ENCODE results near the gene NAALADL2.
"Not testable (repeated sequence)": the region's sequence is repeated elsewhere in the genome, so short reads cannot be mapped to it uniquely, and the experiment has no call there.

The NAALADL2 gene

DNA sequence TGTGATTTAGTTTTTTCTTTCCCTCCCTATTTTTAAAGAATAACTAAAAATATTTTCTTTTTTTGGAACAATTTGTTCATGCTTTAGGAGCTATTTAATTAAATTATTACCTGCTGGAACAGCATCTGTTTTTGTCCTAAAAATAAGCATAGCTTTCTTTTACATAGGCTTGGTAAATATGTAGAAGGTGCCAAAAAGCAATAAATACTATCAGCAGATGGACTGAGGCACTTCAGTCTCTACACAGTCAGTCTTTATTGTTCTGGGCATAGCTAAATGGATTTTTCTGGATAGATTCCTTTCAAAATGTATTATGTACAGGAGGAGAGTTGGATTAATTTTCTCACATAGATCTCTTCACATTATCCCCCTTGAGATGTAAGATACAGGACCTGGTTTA lies 223.5 kb downstream of the NAALADL2 start:
- DNase-seq = no peak
- Mint-ChIP-seq H3K9me3 (no peaks in the 10 kb centered on the region), H3K4me1 (ENCODE audit: low read depth in 2 of 2) (no peaks in the 10 kb centered on the region), H3K27me3 (no peaks in the 10 kb centered on the region), H3K27ac (no peak overlapping the region), H3K4me3 (no peak overlapping the region), H3K36me3 (ENCODE audit: insufficient read depth) (no peaks in the 10 kb centered on the region)
- ATAC-seq (replicated peaks) = no peak

DNA sequence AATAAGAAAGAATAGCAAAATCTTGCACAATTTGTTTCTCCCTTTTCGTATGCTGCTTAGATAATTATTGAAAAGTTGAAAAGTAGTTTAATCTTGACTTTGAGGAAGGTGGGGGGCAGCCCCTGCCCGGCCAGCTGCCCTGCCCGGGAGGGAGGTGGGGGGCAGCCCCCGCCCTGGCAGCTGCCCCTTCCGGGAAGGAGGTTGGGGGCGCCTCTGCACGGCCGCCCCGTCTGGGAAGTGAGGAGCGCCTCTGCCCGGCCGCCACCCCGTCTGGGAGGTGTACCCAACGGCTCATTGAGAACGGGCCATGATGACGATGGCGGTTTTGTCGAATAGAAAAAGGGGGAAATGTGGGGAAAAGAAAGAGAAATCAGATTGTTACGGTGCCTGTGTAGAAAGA lies 228.0 kb downstream of the NAALADL2 start:
- not testable (repeated sequence) for ATAC-seq (replicated peaks); H3K27me3 Mint-ChIP-seq; H3K36me3 Mint-ChIP-seq (ENCODE audit: insufficient read depth); H3K9me3 Mint-ChIP-seq; H3K4me3 Mint-ChIP-seq; H3K27ac Mint-ChIP-seq; DNase-seq; H3K4me1 Mint-ChIP-seq (ENCODE audit: low read depth in 2 of 2)

DNA sequence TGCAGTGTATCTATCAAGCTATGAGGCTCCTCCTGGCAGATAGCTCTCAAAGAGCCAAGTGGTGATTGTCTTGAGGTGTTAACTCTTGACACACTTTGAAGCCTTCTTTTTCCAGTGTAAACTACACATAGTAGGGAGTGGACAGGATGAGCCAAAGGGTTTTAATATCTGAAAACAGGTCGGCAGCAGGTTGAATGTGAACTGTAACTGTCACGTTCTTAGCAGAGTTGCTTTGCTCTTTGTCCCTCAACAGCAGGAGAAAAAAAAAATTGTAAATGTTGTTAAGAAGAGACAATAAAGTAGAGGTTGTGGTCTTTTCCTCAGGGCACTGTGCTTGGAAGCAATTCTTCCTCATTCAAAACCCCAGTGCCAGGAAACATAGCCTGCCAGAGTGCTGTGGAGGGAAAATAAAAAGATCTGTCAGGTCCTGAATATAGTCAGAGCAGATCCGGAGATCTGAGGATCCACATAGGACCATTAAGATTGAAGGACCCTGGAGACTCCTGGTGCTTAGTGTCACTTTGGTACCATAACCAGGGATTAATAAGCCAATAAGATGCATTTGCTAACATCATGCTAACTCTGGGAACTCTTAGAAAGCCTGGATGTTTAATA lies 229.7 kb downstream of the NAALADL2 start:
- Mint-ChIP-seq H3K9me3 (no peaks in the 10 kb centered on the region), H3K36me3 (ENCODE audit: insufficient read depth) (no peaks in the 10 kb centered on the region), H3K27me3 (no peaks in the 10 kb centered on the region), H3K4me3 (no peak overlapping the region), H3K4me1 (ENCODE audit: low read depth in 2 of 2) (no peaks in the 10 kb centered on the region), H3K27ac (no peak overlapping the region)
- ATAC-seq (replicated peaks) = no peak
- DNase-seq = no peak

DNA sequence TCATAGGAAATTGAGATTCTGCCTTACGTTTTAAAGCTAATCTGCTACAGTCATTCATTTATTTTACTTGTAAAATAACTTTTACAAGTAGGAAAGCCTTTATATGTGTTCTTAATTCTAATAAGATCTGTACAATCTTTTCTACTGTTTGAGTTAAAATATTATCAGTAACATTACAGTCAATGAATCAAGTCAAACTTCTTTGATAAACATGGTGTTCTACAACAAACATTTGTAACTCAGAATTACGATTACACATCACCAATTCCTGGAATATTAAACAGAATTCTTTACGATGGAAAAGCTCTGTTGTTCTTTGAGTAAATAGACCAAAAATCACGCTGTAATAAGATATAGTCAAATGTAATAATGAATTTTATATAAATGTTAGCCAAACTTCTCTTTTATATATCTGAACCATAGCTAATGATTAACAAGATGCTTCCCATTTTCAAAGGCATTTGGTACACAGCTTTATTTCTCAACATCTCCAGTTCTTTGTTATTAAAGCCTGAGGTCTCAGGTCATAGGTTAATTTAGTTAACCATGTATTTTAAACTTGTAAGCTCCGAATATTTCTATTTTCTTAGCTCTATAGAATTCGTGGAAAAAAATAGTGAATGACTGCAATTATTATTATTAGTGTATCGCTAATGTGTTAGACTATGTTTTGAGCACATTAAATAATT lies 232.4 kb downstream of the NAALADL2 start:
- Mint-ChIP-seq H3K27ac (no peak overlapping the region), H3K9me3 (peaks cover 0 to 9% of the 10 kb centered on the region in 2 donors), H3K36me3 (ENCODE audit: insufficient read depth) (no peaks in the 10 kb centered on the region), H3K4me1 (ENCODE audit: low read depth in 2 of 2) (no peaks in the 10 kb centered on the region), H3K27me3 (no peaks in the 10 kb centered on the region), H3K4me3 (no peak overlapping the region)
- no peak for ATAC-seq (replicated peaks)
- no peak for DNase-seq

DNA sequence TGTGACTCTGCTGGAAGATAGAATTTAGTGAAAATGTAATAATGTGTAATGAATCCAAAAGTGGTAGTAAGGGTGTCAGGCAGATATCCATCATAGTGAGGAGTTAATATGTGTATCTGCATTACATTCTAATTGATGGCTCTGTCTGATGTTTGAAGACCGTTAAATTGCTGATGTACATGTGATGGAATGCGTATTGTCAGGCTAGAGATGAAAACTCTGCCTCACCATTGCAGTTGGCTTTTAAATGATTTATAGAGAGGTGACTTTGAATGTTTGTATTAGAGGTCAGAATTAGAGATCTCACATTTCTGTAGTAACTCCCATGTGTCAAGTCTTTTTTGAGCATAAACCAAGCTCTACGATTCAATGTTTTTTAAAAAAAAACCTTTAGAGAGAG lies 234.6 kb downstream of the NAALADL2 start:
- ATAC-seq (replicated peaks) (no peak), DNase-seq (no peak)
- H3K4me3 Mint-ChIP-seq = no peak overlapping the region
- H3K27ac Mint-ChIP-seq = no peak overlapping the region
- no peaks in the 10 kb centered on the region for H3K4me1 Mint-ChIP-seq (ENCODE audit: low read depth in 2 of 2)
- no peaks in the 10 kb centered on the region for H3K27me3 Mint-ChIP-seq
- no peaks in the 10 kb centered on the region for H3K36me3 Mint-ChIP-seq (ENCODE audit: insufficient read depth)
- peaks cover 0 to 9% of the 10 kb centered on the region in 2 donors for H3K9me3 Mint-ChIP-seq

DNA sequence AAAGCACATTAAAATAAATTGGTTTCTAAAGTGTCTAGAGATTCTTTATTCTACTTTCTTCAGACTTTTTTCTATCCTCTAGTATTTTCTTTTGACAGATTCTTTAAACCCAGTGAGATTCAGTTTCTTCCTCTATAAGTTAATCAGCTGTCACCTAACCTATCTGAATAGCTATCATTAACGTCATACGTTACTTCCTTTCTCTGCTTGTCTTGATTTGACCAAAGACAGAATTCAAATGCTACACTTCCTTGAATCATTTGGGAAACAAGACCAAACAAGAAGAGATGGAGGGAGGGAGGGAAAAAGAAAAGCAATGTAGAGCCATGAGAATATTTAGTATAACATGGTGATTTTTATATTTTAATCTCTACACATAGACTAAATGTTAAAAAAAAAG lies 235.2 kb downstream of the NAALADL2 start:
- no peak overlapping the region for H3K27ac Mint-ChIP-seq
- H3K4me1 Mint-ChIP-seq (ENCODE audit: low read depth in 2 of 2) = no peaks in the 10 kb centered on the region
- ATAC-seq (replicated peaks) (no peak), DNase-seq (no peak)
- H3K36me3 Mint-ChIP-seq (ENCODE audit: insufficient read depth) = no peaks in the 10 kb centered on the region
- H3K9me3 Mint-ChIP-seq = peaks cover 0 to 9% of the 10 kb centered on the region in 2 donors
- H3K27me3 Mint-ChIP-seq = no peaks in the 10 kb centered on the region
- no peak overlapping the region for H3K4me3 Mint-ChIP-seq

DNA sequence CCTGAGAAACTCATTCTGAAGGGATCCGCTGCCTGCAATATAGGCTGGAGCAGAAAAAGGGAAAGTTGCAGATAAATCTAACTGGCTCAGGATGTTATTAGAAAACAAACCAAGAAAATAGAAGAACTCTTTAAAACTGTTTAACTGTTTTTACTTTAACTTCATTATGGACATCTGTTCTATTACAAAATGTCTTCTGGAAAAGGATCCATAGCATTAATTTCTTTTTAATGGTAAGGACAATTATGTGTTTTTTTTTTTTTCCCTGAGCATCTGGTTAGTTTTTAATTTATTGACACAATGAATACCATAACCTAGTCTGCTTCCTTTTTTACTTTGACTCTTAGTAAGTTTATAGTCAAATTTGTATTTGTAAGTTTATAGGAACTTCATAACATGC lies 239.5 kb downstream of the NAALADL2 start:
- Mint-ChIP-seq H3K27ac (no peak overlapping the region), H3K4me3 (no peak overlapping the region), H3K27me3 (no peaks in the 10 kb centered on the region), H3K36me3 (ENCODE audit: insufficient read depth) (no peaks in the 10 kb centered on the region), H3K9me3 (peaks cover 2 to 9% of the 10 kb centered on the region in 2 donors), H3K4me1 (ENCODE audit: low read depth in 2 of 2) (no peaks in the 10 kb centered on the region)
- DNase-seq = no peak
- no peak for ATAC-seq (replicated peaks)

DNA sequence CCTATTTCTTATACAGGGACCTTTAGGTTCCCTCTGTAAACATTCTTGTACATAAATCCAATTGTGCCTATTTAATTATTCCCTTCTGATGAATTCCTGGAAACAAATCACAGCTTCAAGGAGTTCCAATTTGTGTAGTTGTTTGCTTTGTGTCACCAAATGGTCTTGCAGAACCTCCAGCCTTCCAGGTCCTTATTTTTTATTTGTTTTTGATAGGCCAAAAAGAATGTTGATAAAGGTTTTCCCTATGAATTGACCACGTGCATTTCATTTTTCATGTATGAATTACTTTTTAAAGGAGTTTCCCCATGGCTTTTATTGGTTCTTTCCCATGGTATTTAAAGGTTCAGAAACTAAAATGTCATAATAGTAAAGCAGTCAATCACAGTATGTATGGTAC lies 243.0 kb downstream of the NAALADL2 start:
- peaks cover 0 to 2% of the 10 kb centered on the region in 2 donors for H3K9me3 Mint-ChIP-seq
- no peaks in the 10 kb centered on the region for H3K36me3 Mint-ChIP-seq (ENCODE audit: insufficient read depth)
- no peak for DNase-seq
- no peak overlapping the region for H3K4me3 Mint-ChIP-seq
- H3K27me3 Mint-ChIP-seq = no peaks in the 10 kb centered on the region
- no peak for ATAC-seq (replicated peaks)
- H3K4me1 Mint-ChIP-seq (ENCODE audit: low read depth in 2 of 2) = no peaks in the 10 kb centered on the region
- H3K27ac Mint-ChIP-seq = no peak overlapping the region

DNA sequence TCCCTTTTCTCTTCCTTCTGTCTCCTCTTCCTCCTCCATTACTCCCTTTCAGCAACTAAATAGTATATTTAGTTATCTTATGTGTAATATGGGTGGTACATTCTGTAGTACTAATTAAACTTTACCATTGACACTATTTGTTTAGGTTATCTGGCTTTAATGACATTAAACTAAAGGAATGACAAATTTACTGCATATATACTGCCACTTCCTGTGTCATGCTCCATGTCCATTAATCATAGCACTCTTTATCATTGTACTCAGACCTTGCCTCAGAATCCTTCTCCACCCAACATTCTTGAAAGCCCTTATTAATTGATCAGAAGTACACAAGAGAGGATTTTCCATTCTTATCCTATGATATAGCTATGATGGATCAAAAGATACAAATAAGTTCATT lies 244.2 kb downstream of the NAALADL2 start:
- H3K27ac Mint-ChIP-seq = no peak overlapping the region
- H3K4me1 Mint-ChIP-seq (ENCODE audit: low read depth in 2 of 2) = no peaks in the 10 kb centered on the region
- ATAC-seq (replicated peaks) (no peak), DNase-seq (no peak)
- H3K4me3 Mint-ChIP-seq = no peak overlapping the region
- no peaks in the 10 kb centered on the region for H3K27me3 Mint-ChIP-seq
- H3K36me3 Mint-ChIP-seq (ENCODE audit: insufficient read depth) = no peaks in the 10 kb centered on the region
- H3K9me3 Mint-ChIP-seq = peaks cover 0 to 2% of the 10 kb centered on the region in 2 donors

DNA sequence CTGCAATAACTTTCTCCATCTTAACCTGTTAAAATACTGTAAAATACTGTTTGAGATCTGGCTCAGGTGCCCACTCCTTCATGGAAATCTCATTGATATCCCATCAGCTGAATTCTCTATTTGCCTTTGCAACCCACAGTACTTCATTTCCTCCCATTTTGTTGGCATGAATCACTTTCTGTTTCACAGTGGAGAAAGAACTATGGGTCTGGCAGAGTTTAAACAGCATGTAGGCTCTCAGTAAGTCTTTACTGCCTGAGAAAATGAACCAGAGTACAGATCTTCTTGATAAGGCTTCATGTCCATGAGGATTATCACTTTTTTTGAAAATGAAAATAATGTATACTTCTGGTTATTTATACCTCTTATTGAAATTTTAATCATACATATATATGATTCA lies 245.9 kb downstream of the NAALADL2 start:
- no peak for ATAC-seq (replicated peaks)
- Mint-ChIP-seq H3K36me3 (ENCODE audit: insufficient read depth) (no peaks in the 10 kb centered on the region), H3K4me1 (ENCODE audit: low read depth in 2 of 2) (no peaks in the 10 kb centered on the region), H3K4me3 (no peak overlapping the region), H3K9me3 (peaks cover 0 to 2% of the 10 kb centered on the region in 2 donors), H3K27me3 (no peaks in the 10 kb centered on the region), H3K27ac (no peak overlapping the region)
- DNase-seq = no peak

DNA sequence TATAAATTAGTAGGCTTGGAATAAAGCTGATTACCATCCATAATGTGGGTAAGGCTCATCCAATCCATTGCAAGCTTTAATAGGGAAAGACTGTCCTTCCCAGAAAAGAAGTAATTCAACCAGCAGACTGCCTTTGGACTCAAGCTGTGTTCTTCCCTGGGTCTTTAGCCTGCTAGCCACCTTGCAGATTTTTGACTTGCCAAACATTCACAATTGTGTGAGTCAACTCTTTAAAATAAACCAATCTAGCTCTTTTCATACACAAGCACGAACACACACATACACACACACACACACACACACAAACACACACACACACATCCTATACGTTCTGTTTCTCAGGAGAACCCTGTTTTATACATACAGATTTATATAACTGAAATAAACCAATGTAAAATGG lies 248.1 kb downstream of the NAALADL2 start:
- H3K4me3 Mint-ChIP-seq = no peak overlapping the region
- no peaks in the 10 kb centered on the region for H3K9me3 Mint-ChIP-seq
- no peaks in the 10 kb centered on the region for H3K27me3 Mint-ChIP-seq
- DNase-seq = no peak
- H3K4me1 Mint-ChIP-seq (ENCODE audit: low read depth in 2 of 2) = no peaks in the 10 kb centered on the region
- H3K27ac Mint-ChIP-seq = no peak overlapping the region
- H3K36me3 Mint-ChIP-seq (ENCODE audit: insufficient read depth) = no peaks in the 10 kb centered on the region
- ATAC-seq (replicated peaks) = no peak

DNA sequence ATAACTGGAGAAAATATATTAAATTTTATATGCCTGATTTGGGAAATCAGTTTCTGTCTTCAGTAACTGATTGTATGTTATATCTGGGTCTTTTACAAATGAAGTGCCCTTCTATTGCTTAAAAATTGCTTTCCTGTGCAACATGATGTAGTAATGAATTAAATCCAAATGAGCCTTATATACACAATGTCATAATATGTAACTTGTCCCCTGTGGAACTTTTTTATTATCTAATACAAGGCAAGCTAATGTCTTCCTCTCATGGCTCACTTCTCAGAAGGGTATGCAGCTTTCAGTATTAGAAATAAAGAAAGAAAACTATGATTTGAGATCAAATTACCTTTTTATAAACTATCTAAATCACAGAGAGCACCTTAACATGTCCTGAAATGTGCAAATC lies 248.9 kb downstream of the NAALADL2 start:
- H3K4me3 Mint-ChIP-seq = no peak overlapping the region
- no peaks in the 10 kb centered on the region for H3K27me3 Mint-ChIP-seq
- no peak overlapping the region for H3K27ac Mint-ChIP-seq
- ATAC-seq (replicated peaks) (no peak), DNase-seq (no peak)
- H3K36me3 Mint-ChIP-seq (ENCODE audit: insufficient read depth) = no peaks in the 10 kb centered on the region
- peaks cover 0 to 6% of the 10 kb centered on the region in 2 donors for H3K9me3 Mint-ChIP-seq
- H3K4me1 Mint-ChIP-seq (ENCODE audit: low read depth in 2 of 2) = no peaks in the 10 kb centered on the region

DNA sequence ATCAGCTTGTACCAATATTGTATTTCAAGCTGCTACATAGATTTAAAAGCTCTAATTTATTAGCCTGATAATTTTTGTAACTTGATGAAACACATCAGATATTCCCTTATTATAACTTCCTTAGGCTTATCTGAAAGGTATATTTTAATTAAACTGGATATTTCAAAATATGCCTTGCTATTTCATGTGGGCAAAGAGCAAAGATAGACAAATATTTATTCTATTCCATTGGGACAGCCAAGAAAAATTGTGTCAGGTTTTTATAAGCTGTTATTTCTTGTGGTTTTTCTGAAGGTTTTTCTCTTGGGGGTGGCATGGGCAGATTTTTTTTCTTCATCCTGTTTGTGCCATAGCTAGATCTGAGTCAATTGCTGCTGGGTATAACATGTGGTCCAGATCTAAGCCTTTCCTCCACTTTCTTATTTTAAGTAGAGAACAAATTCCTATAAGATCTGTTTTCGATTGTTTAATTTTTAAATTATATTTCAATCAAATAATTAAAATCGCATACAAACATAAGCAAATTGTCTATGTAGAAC lies 249.5 kb downstream of the NAALADL2 start:
- H3K27me3 Mint-ChIP-seq = no peaks in the 10 kb centered on the region
- no peaks in the 10 kb centered on the region for H3K4me1 Mint-ChIP-seq (ENCODE audit: low read depth in 2 of 2)
- H3K4me3 Mint-ChIP-seq = no peak overlapping the region
- no peaks in the 10 kb centered on the region for H3K36me3 Mint-ChIP-seq (ENCODE audit: insufficient read depth)
- DNase-seq (no peak), ATAC-seq (replicated peaks) (no peak)
- H3K27ac Mint-ChIP-seq = no peak overlapping the region
- H3K9me3 Mint-ChIP-seq = peaks cover 0 to 8% of the 10 kb centered on the region in 2 donors

DNA sequence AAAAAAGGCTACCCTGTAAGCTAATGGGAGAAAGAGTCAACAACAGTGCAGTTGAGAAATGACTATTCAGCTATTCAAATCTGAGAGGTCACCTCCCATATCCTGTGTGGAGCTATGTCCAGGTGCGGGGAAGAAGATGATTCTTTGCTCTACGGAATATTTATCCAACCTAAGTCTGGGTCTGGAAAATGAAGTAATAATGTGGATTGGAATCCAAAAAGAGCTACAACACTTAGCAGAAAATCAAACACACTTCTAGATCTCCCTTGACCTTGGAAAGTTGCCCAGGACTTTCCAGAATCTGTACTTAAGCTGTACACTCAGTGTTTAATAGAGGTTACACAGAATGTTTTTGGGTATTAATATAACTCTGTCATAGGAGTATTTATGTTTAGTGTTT lies 251.9 kb downstream of the NAALADL2 start:
- no peak for ATAC-seq (replicated peaks)
- H3K4me3 Mint-ChIP-seq = no peak overlapping the region
- H3K36me3 Mint-ChIP-seq (ENCODE audit: insufficient read depth) = no peaks in the 10 kb centered on the region
- no peaks in the 10 kb centered on the region for H3K27me3 Mint-ChIP-seq
- no peak for DNase-seq
- no peak overlapping the region for H3K27ac Mint-ChIP-seq
- H3K9me3 Mint-ChIP-seq = peaks cover 0 to 8% of the 10 kb centered on the region in 2 donors
- no peaks in the 10 kb centered on the region for H3K4me1 Mint-ChIP-seq (ENCODE audit: low read depth in 2 of 2)
